ENCODE data around the gene PCGF1.

The PCGF1 gene

GRCh38 chr2:74497777-74498499 lies 9.6 kb downstream of the PCGF1 start:
- TF ChIP-seq SIN3A (IDR thresholded peaks at IDR 0.05; ENCODE audit: borderline replicate concordance, insufficient read depth, low read length) (no peak), REST (IDR thresholded peaks at IDR 0.05; ENCODE audit: insufficient read depth in 1 of 2, low read depth in 2 of 2, low read length in 2 of 2) (no peak), POLR2AphosphoS5 (IDR thresholded peaks at IDR 0.05; ENCODE audit: low read depth, low read length) (no peak), FOXP2 (optimal IDR thresholded peaks at IDR 0.05; ENCODE audit: borderline replicate concordance, extremely low read depth, extremely low read length, insufficient read depth) (no peak), TAF1 (IDR thresholded peaks at IDR 0.05; ENCODE audit: borderline replicate concordance, insufficient read depth, low read length) (no peak)

- TF ChIP-seq FOXP2 (optimal IDR thresholded peaks at IDR 0.05; ENCODE audit: borderline replicate concordance, extremely low read depth, extremely low read length, insufficient read depth) = no peak
- TF ChIP-seq REST (IDR thresholded peaks at IDR 0.05; ENCODE audit: insufficient read depth in 1 of 2, low read depth in 2 of 2, low read length in 2 of 2) = no peak
- TF ChIP-seq SIN3A (IDR thresholded peaks at IDR 0.05; ENCODE audit: borderline replicate concordance, insufficient read depth, low read length) = no peak
- TF ChIP-seq TAF1 (IDR thresholded peaks at IDR 0.05; ENCODE audit: borderline replicate concordance, insufficient read depth, low read length) = no peak
- no peak for TF ChIP-seq POLR2AphosphoS5 (IDR thresholded peaks at IDR 0.05; ENCODE audit: low read depth, low read length)
Measured at GRCh38 chr2:74496997-74497776, 10.3 kb downstream of the PCGF1 start.

GRCh38 chr2:74495440-74495839 lies 12.1 kb downstream of the PCGF1 start:
- TF ChIP-seq FOXP2 (optimal IDR thresholded peaks at IDR 0.05; ENCODE audit: borderline replicate concordance, extremely low read depth, extremely low read length, insufficient read depth) (no peak), REST (IDR thresholded peaks at IDR 0.05; ENCODE audit: insufficient read depth in 1 of 2, low read depth in 2 of 2, low read length in 2 of 2) (no peak), TAF1 (IDR thresholded peaks at IDR 0.05; ENCODE audit: borderline replicate concordance, insufficient read depth, low read length) (no peak), SIN3A (IDR thresholded peaks at IDR 0.05; ENCODE audit: borderline replicate concordance, insufficient read depth, low read length) (no peak), POLR2AphosphoS5 (IDR thresholded peaks at IDR 0.05; ENCODE audit: low read depth, low read length) (no peak)

- TF ChIP-seq REST (IDR thresholded peaks at IDR 0.05; ENCODE audit: insufficient read depth in 1 of 2, low read depth in 2 of 2, low read length in 2 of 2) (no peak), POLR2AphosphoS5 (IDR thresholded peaks at IDR 0.05; ENCODE audit: low read depth, low read length) (no peak), TAF1 (IDR thresholded peaks at IDR 0.05; ENCODE audit: borderline replicate concordance, insufficient read depth, low read length) (no peak)
Measured at GRCh38 chr2:74493546-74493945, 13.9 kb downstream of the PCGF1 start.
